Breast epithelium (tissue), 4 donors: ENCODE results near the gene KCNG2. TPM values are rescaled to one million over a fixed set of nuclear protein-coding genes. Genes with fewer than 3 reads are reported as not detected.

Source experiments
- DNase-seq, 2 donors: peaks; one replicate each; pipeline ENCODE4 v3.0.0-alpha.2; 2019; ENCODE audit warnings: low spot score in 2 of 2
- H3K27ac ChIP-seq, 2 donors: fragments of 200-600 bp; sonication (generic) in 1 of 2; one replicate each; pipeline ENCODE4 v1.5.1; 2016 to 2019; ENCODE audit warnings: mild to moderate bottlenecking in 1 of 2
- H3K27me3 ChIP-seq, 2 donors: fragments of 200-600 bp; sonication (generic) in 1 of 2; one replicate each; pipeline versions ENCODE4 v1.5.1 to v1.6.0; 2017 to 2019; ENCODE audit warnings: control low read depth in 1 of 2, mild to moderate bottlenecking in 1 of 2
- H3K36me3 ChIP-seq: fragments of 200-600 bp; one replicate; pipeline ENCODE4 v1.5.1; 2019
- H3K4me1 ChIP-seq, 2 donors: fragments of 200-600 bp; sonication (generic); one replicate each; pipeline ENCODE4 v1.5.1; 2016 to 2019; ENCODE audit warnings: control low read depth in 1 of 2
- H3K4me3 ChIP-seq, 3 donors: fragments of 200-600 bp; sonication (generic); 1 replicate in 2 of 3; 2 replicates in 1 of 3; pipeline ENCODE4 v1.5.1; 2016 to 2019; ENCODE audit warnings: mild to moderate bottlenecking in 3 of 3, moderate library complexity in 2 of 3
- H3K9me3 ChIP-seq, 2 donors: fragments of 200-600 bp; sonication (generic) in 1 of 2; one replicate each; pipeline ENCODE4 v1.5.1; 2016 to 2019; ENCODE audit warnings: control low read depth in 1 of 2
- POLR2A ChIP-seq: fragments of 450-650 bp; IDR thresholded peaks from one replicate; pipeline ENCODE4 v1.6.1; 2016; ENCODE audit warnings: antibody characterized with exemption, mild to moderate bottlenecking, moderate library complexity
- POLR2AphosphoS5 ChIP-seq, 3 donors: sonication (generic); formaldehyde crosslinking; IDR thresholded peaks; one replicate each; pipeline ENCODE4 v1.6.1; 2017; ENCODE audit warnings: antibody characterized with exemption in 3 of 3
- intact Hi-C: fragments of 100-400 bp; cut with DNase I; formaldehyde crosslinking; loops from one replicate; pipeline ENCODE4 v1.15.1; 2023; ENCODE audit warnings: low total_unique reads
- total RNA-seq, 3 donors: library from RNA; depleted of rRNA; stranded (reverse); fragments of >200 nt; gene quantifications; one replicate each; pipeline ENCODE4 v1.1.0, GENCODE V29; 2016
- TF ChIP-seq, protein P1 (sequence below), 3 donors: fragments of 450-650 bp; IDR thresholded peaks; one replicate each; pipeline ENCODE4 v1.5.1; 2016 to 2017; ENCODE audit warnings: antibody characterized with exemption in 3 of 3, mild to moderate bottlenecking in 3 of 3, moderate library complexity in 3 of 3

Gene KCNG2
- total RNA-seq, 3 donors from 2014 or later: 0.32 to 1.6 (median 0.66) TPM

DNA sequence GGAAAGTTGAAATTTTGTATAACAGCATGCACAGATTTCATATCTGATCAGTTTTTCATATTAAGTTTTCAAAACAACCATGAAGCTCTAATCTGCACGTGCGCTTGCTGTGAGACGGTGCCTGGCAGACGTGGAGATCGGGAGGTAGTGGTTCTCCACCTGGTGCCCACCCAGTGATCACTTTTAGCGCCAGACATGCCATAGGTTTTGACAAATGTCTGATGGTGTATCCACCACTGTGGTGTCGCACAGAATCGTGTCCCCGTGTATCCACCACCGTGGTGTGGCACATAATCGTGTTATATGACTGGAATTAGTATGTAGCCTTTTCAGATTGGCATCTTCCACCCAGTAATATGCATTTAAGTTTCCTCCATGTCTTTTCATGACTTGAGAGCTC is 40.9 kb upstream of the KCNG2 start:
- no peaks in the 10 kb centered on the region for H3K9me3 ChIP-seq
- no peak overlapping the region for H3K27ac ChIP-seq
- no peaks in the 10 kb centered on the region for H3K36me3 ChIP-seq
- H3K27me3 ChIP-seq: no peaks in the 10 kb centered on the region
- H3K4me1 ChIP-seq: no peaks in the 10 kb centered on the region
- intact Hi-C loops: no loop called here
- TF ChIP-seq POLR2AphosphoS5 (IDR thresholded peaks at IDR 0.05) (no peak), POLR2A (no peak)
- TF ChIP-seq, protein P1, sequence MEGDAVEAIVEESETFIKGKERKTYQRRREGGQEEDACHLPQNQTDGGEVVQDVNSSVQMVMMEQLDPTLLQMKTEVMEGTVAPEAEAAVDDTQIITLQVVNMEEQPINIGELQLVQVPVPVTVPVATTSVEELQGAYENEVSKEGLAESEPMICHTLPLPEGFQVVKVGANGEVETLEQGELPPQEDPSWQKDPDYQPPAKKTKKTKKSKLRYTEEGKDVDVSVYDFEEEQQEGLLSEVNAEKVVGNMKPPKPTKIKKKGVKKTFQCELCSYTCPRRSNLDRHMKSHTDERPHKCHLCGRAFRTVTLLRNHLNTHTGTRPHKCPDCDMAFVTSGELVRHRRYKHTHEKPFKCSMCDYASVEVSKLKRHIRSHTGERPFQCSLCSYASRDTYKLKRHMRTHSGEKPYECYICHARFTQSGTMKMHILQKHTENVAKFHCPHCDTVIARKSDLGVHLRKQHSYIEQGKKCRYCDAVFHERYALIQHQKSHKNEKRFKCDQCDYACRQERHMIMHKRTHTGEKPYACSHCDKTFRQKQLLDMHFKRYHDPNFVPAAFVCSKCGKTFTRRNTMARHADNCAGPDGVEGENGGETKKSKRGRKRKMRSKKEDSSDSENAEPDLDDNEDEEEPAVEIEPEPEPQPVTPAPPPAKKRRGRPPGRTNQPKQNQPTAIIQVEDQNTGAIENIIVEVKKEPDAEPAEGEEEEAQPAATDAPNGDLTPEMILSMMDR (IDR thresholded peaks at IDR 0.05): no peak
- peak in 1 of 2 donors; percentile 33 for DNase-seq
- H3K4me3 ChIP-seq: no peak overlapping the region

DNA sequence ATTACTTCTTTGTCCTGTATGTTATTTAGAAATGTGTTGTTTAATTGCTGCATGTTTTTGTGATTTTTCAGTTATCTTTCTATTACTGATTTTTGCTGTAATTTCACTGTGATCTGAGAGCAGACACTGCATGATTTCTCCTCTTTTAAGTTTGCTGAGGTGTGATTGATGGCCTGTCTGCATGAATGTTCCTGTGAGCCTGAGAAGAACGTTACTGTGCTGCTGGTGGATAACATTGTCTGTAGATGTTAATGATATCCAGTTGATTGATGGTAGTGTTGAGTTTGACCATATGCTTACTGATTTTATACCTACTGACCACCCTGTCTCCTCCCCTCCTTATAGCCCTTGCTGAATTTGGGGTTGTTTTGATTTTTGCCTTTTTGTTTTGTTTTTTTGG is 37.4 kb upstream of the KCNG2 start:
- no peak for TF ChIP-seq POLR2A
- TF ChIP-seq, protein P1 (IDR thresholded peaks at IDR 0.05): no peak
- no peak for TF ChIP-seq POLR2AphosphoS5 (IDR thresholded peaks at IDR 0.05)
- no peaks in the 10 kb centered on the region for H3K27me3 ChIP-seq
- H3K4me1 ChIP-seq: no peaks in the 10 kb centered on the region
- no peaks in the 10 kb centered on the region for H3K9me3 ChIP-seq
- intact Hi-C loops: no loop called here
- H3K36me3 ChIP-seq: no peaks in the 10 kb centered on the region
- no peak overlapping the region for H3K4me3 ChIP-seq
- no peak for DNase-seq
- no peak overlapping the region for H3K27ac ChIP-seq

DNA sequence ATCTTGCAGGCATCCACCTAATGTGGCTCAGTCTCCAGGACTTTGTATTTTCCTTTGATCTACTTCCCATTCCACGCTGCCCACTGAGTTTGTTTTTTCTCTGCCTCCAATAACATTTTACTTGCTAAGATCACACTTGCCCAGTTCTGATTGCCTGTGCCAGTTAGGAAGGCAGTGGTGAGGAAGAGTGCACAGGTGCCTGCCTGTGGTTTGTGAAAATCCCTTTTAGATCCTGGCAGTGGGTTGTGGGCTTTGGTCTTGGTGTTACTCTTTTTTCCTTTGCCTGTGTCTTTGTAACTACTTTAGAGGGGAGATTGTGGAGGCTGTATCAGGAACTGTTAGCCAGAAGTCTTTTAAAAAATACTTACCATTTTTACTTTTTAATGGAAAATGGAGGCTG is 36.9 kb upstream of the KCNG2 start:
- Histone ChIP-seq H3K27ac (no peak overlapping the region), H3K27me3 (no peaks in the 10 kb centered on the region), H3K4me3 (no peak overlapping the region), H3K4me1 (no peaks in the 10 kb centered on the region), H3K9me3 (no peaks in the 10 kb centered on the region), H3K36me3 (no peaks in the 10 kb centered on the region)
- intact Hi-C loops: no loop called here
- TF ChIP-seq POLR2A (no peak), POLR2AphosphoS5 (IDR thresholded peaks at IDR 0.05) (no peak)
- TF ChIP-seq, protein P1 (IDR thresholded peaks at IDR 0.05): no peak
- no peak for DNase-seq

DNA sequence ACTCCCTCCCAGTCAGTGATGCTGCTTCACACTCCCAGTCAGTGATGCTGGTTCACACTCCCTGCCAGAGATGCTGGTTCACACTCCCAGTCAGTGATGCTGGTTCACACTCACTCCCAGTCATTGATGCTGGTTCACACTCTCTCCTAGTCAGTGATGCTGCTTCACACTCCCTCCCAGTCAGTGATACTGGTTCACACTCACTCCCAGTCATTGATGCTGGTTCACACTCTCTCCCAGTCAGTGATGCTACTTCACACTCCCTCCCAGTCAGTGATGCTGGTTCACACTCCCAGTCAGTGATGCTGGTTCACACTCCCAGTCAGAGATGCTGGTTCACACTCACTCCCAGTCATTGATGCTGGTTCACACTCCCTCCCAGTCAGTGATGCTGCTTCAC is 34.3 kb upstream of the KCNG2 start:
- intact Hi-C loops: no loop called here
- Histone ChIP-seq H3K4me3 (no peak overlapping the region), H3K27ac (no peak overlapping the region), H3K27me3 (no peaks in the 10 kb centered on the region), H3K9me3 (peaks cover 15% of the 10 kb centered on the region in 2 donors), H3K4me1 (no peaks in the 10 kb centered on the region), H3K36me3 (no peaks in the 10 kb centered on the region)
- DNase-seq: peak in 1 of 2 donors; percentile 6
- no peak for TF ChIP-seq POLR2AphosphoS5 (IDR thresholded peaks at IDR 0.05)
- TF ChIP-seq, protein P1 (IDR thresholded peaks at IDR 0.05): no peak
- no peak for TF ChIP-seq POLR2A

DNA sequence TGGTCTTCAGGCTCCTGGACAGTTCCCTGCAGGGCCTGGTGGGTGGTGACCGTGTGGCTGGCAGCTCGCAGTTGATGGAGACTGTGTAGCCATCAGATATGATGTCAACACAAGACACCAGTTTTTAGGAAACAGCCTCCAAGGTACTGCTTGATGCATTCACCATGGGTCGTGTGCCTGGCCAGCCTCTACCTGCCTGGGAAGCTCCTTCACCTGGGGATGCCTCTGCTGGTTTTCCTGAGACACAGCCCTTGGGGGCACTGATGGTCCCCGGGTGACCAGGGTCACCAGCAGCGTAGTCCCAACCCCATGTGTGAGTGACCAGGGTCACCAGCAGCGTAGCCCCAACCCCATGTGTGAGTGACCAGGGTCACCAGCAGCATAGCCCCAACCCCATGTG is 33.6 kb upstream of the KCNG2 start:
- peak in 1 of 2 donors; percentile 12 for DNase-seq
- no peak for TF ChIP-seq POLR2A
- no peak for TF ChIP-seq POLR2AphosphoS5 (IDR thresholded peaks at IDR 0.05)
- TF ChIP-seq, protein P1 (IDR thresholded peaks at IDR 0.05): no peak
- H3K4me3 ChIP-seq: no peak overlapping the region
- no peaks in the 10 kb centered on the region for H3K27me3 ChIP-seq
- no peaks in the 10 kb centered on the region for H3K4me1 ChIP-seq
- intact Hi-C loops: no loop called here
- no peaks in the 10 kb centered on the region for H3K36me3 ChIP-seq
- peaks cover 15 to 17% of the 10 kb centered on the region in 2 donors for H3K9me3 ChIP-seq
- no peak overlapping the region for H3K27ac ChIP-seq
